A549 treated with CORT108297 at 1 μM for 4 hours (cell line): Measurements from ENCODE around the gene ABCA2. TPM values are rescaled to one million over a fixed set of nuclear protein-coding genes. Genes with fewer than 3 reads are reported as not detected.

ENCODE experiments used
- total RNA-seq: library from RNA; stranded (reverse); fragments of 200-300 nt; extraction: Qiagen RNA extraction; gene quantifications from 5 replicates; pipeline ENCODE4 v1.2.3, GENCODE V29; 2022

The ABCA2 gene, protein sequence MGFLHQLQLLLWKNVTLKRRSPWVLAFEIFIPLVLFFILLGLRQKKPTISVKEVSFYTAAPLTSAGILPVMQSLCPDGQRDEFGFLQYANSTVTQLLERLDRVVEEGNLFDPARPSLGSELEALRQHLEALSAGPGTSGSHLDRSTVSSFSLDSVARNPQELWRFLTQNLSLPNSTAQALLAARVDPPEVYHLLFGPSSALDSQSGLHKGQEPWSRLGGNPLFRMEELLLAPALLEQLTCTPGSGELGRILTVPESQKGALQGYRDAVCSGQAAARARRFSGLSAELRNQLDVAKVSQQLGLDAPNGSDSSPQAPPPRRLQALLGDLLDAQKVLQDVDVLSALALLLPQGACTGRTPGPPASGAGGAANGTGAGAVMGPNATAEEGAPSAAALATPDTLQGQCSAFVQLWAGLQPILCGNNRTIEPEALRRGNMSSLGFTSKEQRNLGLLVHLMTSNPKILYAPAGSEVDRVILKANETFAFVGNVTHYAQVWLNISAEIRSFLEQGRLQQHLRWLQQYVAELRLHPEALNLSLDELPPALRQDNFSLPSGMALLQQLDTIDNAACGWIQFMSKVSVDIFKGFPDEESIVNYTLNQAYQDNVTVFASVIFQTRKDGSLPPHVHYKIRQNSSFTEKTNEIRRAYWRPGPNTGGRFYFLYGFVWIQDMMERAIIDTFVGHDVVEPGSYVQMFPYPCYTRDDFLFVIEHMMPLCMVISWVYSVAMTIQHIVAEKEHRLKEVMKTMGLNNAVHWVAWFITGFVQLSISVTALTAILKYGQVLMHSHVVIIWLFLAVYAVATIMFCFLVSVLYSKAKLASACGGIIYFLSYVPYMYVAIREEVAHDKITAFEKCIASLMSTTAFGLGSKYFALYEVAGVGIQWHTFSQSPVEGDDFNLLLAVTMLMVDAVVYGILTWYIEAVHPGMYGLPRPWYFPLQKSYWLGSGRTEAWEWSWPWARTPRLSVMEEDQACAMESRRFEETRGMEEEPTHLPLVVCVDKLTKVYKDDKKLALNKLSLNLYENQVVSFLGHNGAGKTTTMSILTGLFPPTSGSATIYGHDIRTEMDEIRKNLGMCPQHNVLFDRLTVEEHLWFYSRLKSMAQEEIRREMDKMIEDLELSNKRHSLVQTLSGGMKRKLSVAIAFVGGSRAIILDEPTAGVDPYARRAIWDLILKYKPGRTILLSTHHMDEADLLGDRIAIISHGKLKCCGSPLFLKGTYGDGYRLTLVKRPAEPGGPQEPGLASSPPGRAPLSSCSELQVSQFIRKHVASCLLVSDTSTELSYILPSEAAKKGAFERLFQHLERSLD (N-terminal part only)
- 20.4 to 30.4 TPM (median 27.8 TPM) in 5 replicates for total RNA-seq

DNA sequence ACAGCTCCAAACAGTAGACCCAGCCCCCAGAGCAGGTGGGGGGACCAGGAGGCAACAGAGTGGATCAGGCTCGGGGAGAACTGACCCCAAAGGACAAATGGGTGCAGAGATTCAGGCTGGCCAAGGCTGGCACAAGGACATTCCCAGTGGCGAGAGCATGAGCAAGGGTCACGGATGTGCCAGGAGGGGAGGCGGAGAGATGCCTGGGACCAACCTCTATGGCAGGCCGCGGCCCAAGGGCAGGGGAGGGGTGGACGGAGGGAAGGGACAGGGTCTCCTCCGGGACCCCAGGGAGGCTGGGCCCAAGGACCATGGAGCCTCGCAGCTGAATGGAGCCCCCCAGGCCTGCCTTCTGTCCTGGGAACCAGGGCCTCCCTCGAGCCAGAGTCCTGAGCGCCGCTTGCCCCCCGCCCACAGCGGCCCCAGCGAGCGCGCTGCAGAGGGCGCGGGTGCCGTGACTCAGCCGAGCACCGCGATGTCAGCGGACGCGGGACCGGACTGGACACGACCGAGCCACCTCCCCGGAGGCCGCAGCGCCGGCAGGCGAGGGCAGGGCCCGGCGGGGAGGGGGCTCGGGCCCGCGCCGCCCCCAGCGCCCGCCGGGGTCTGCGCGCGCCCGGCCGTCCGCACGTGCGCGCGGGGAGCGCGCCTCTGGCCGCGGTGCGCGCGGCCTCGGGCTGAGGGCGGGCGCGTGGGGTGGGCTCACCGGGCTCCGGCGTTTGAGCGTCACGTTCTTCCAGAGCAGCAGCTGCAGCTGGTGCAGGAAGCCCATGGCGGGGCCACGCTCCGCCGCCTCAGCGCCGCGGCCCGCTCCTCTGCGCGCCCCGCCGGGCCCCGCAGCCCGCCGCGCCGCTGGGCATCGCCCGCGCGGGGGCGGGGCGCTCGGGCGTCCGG is at the start of gene ABCA2:
TSS of gene ABCA2 (minus strand) at position 869 of the 894 bp plus-strand sequence. CDS start at position 772, 97 bp downstream.

DNA sequence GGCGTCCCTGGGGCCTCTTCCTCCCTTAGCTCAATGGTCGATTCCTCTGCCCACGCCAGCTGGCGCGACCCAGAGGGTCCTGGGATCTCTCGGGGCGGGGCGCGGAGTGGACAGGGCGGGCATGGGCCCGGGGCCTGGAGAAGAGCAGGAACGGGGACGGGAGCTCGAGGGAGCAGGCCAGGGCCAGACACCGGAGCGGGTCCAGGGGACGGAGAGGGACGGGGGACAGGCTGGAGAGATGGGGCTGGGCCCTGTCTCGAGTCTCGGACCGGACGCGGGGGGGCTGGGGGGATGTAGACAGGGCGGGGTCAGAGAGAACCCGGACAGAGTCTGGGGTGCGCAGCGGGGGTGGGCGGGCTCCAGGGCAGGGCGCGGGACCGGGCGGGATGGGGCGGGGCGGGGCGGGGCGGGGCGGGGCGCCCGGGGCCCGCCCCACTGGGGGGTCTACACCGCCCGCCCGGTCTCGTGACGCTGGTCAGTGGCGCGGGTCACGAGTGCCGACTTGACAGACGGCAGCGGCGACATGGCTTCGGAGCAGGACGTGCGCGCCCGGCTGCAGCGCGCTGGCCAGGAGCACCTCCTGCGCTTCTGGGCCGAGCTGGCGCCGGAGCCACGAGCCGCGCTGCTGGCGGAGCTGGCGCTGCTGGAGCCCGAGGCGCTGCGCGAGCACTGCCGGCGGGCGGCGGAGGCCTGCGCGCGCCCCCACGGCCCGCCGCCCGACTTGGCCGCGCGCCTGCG is 49.1 kb upstream of the ABCA2 start, which contains the start of gene UAP1L1:
TSS of gene UAP1L1 (plus strand) at position 508 of the 738 bp plus-strand sequence. CDS start at position 524, 16 bp downstream.

DNA sequence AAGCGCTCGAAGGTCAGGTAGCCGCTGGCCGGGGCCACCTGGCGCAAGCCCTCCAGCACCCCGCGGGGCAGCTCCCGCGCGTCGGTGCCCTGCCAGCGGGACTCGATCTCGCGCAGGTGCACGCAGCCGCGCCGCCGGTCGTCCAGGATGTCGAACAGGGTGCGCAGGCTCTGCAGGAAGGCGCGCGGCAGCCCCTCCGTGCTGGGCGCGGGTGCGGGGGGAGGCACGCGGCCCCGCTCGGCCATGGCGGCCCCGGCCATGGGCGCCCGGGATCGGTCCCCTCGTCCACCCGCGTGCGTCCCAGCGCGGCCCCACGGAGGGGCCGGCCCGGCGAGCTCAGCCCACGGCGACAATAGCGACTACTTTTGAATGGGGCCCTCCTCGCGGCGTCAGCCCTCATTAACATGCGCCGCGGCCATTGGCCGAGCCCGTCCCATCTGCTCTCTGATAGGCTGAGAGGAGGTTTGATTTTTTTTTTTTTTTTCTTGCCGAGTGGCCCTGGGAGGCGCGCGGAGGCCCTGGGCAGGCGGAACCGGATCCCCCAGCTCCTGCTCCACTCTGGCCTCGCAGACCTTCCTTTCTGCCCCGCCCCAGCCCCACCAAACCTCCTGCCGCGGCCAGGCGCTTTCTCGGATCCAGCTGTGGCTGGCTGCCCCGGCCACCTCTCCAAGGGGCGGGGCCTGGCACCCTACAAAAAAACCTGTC is 42.3 kb upstream of the ABCA2 start, which contains the start of gene SAPCD2:
TSS of gene SAPCD2 (minus strand) at position 357 of the 705 bp plus-strand sequence. CDS start at position 260, 97 bp downstream.

DNA sequence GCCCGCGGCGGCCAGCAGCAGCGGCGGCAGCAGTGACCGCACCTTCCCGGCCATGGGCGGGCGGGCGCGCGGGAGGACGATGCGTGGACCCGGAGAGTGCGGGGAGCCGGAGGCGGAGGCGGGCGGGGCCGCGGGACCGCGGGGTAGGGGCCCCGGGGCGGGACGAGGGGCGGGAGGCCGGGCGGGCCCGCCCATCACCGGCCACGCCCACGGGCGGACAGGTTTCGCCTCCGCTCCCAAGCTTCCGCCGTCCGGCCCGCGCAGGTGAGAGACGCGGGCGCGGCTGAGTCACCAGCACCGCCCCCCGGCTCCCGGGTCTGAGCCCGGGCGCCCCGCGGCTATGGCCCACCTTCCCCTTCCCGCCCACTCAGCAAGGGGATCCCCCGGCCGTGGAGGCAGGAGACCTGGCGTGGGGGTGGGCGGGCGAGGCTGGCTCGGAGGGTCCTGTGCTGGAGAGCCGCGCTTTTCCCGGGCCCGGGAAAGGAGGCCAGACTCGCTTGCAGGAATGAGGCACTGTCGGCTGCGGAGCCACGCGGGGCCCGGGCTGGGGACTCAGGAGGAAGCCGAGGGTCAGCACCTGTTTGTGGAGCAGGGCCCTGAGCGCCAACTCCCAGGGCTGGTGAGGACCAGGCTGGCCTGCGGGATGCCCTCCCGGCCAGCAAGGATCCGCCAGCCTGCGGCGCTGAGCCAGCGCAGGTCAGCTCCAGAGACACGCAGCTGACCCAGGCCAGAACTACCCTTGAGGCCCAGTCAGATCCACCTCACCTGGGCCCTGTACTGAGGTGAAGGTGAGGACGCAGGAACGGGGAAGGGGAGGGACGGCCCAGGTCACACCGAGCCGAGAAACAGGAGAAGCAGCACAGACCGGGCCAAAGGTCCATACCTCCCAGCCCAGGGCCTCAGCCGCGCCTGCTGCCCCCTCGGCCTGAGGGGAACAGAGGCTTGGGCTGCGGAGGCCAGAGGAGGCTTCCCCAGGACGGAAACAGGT is 26.2 kb upstream of the ABCA2 start, which contains the start of gene ENTPD2:
TSS of gene ENTPD2 (minus strand) at position 118 of the 988 bp plus-strand sequence. CDS start at position 54, 64 bp downstream.

DNA sequence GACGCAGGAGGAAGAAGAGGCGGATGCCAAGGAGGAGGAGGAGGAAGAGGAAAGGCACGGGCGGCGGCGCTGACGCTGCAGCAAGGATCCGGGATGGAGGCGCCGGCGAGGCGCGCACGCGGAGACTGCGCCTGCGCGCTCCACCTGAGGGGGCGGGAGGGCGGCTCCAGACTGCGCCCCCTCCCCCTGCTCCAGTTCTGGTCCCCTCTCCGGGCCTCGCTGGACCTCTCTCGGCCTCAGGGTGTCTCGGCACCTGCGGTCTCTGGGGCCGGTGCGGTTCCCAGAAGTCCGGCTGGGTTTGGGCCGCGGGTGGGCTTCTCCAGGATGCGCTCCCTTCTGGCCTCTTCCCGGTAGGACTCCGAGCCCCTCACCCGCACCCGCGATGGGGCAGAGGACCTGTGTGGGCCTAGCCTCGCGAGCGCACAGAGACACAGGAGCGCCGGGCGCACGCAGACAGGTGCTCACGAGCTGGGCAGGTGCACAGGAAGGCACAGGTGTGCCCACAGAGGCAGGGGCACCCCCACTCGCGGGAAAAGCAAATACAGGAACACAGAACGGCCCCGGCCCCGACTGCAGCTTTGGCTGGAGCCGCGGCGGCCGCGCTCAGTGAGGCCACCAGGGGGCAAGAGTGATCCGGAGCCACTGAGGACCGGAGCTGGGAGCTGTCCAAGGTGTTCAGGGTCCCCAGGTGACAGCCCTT is 18.2 kb upstream of the ABCA2 start, which contains the start of gene NPDC1:
TSS of gene NPDC1 (minus strand) at position 90 of the 700 bp plus-strand sequence. CDS start 188 bp downstream, outside the sequence.

DNA sequence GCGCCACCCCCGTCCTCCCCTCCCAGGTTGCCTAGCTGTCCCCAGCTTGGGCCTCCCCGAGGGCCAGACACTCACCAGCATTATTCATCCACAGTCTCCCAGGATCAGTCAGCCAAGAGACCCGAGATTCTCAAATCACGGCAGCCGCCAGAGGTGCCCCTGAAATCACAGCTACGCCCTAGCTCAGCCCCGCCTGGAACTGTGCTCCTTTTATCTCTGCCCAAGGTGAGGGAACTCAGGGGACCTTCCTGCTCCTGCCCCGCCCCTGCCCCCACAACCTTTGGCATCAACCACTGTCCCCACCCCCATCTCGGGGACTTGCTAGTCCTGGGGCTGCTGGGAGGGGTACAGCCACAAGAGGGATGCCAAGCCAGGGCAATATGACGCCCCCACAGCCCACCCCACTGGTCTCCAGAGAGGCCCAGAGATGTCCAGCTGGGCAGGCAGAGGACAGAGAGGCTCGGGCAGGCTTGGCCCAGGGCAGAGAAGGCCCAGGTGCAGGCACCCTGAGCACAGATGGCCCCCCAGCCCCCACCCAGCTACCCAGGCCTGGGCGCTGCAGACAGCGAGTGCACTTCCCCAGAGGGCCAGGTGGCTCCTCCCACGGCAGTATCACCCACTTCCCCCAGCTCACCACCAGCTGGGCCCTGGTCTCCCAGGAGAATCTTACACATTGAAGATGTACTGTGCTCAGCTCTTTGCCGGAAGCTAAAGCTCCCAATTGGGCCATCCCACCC is 4.0 kb upstream of the ABCA2 start, which contains the start of gene FUT7:
TSS of gene FUT7 (minus strand) at position 185 of the 737 bp plus-strand sequence. CDS start at position 88, 97 bp downstream.

DNA sequence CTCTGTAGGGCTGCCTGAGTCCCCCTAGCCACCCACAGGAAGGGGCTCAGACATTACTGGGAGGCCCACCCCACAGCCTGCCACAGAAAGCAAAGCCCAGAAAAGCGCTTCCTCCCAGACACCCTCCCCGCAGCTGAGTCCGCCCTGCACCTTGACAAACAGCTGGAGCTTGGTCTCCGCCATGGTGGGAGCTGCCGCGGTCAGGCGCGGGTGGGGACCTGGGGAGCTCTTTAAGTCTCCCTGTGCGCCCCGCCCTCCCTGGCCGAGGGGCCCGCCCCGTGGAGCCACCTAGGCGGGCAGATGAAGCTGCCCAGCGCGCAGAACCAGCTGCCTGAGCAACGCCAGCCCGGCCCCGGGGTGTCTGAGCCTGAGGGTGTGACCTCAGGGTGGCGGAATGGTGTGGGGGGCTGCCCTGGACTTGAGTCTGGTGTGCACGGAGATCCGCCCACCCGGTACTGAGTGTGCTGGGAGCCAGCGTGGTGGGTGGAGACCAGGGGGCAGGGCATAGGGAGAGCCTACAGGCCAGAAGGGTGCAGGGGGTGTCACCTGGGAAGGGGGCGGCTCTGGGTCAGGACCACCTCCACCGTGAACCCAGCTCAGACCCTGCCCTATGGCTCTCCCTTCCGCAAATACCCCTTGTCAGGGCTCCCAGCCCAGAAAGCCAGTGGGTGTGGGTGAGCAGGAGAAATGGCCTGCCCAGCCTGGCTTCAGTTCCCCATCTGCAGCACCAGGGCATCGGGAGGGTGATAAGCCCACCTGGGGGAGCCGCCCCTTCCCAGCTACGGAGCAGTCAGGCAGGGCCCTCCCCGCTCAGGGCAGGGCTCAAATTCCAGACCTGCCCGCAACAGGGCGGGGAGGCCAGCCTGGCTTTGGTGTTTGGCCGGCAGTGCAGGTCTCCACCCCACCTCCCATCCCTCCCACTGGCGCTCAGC is 31.4 kb downstream of the ABCA2 start, which contains the start of gene CLIC3:
TSS of gene CLIC3 (minus strand) at position 208 of the 932 bp plus-strand sequence. CDS start at position 183, 25 bp downstream.

DNA sequence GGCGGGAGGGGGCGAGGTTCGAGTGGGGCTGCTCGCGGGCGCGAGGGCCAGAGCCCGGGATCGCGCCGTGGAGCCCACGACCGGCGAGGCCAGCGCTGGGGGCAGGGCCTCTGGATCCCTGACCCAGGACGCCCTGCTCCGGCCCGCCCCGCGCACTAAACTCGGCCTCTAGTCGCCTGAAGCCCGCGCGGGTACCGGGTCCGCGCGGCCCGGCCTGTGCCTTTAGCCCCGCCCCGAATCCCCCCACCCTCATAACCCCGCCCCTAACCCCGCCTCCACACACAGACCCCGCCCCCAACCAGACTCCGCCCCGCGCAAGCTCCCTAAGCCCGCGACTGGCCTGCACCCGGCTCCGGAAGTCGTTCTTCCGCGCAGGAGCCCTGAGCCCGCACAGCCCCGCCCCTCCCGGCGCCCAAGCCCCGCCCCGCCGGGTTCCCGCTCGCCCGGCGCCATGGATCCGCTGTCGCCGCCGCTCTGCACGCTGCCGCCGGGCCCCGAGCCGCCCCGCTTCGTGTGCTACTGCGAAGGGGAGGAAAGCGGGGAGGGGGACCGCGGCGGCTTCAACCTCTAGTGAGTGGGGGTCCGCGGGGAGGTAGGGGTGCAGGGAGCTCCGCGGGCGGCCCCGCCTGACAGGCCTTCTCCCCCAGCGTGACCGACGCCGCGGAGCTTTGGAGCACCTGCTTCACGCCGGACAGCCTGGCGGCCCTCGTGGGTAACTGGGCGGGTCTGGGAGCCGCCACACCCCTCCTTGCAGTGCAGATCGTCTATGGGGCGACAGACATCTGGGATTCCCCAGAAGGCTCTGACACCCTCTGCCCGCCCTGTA is 35.8 kb downstream of the ABCA2 start, which contains the start of gene PAXX:
TSS of gene PAXX (plus strand) at position 430 of the 826 bp plus-strand sequence. CDS start at position 452, 22 bp downstream.

DNA sequence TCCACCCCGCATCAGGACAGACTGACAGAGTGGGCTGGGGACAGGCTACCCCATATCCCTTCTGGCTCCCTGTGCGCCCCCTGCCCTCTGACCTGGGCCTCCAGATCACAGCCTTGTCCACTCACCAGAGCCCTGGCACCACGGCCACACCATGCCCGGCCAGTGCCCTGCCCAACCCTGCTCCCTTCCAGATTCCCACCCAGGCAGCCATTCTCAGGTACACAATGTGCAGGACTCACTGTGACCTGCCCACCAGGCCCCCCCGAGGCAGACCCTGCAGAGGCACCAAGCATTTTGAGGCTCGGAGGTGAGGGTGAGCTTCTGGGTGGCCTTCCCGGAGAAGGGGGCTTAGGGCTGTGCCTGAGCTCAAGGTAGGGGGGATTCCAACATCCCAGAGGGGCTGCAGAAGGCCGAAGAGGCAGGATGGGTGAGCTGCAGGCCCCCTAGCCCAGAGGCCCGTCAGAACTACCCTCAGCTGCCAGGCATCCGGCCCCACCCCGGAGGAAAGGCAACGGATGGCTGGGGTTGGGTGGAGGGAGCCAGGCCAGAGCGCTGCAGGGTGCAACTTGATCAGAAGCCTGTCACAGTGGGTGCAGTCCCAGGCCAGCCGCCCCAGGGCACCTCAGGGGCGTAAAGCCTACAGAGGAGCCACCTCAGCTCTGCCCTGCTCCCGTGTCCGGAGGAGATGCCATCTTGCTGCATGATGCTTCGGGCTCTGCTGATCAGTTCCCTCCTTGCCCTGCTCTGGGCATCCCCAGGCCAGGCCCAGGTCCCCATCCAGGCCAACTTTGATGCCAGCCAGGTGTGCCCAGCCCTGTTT is 45.6 kb downstream of the ABCA2 start, which contains the start of gene LCNL1:
TSS of gene LCNL1 (plus strand) at position 762 of the 820 bp plus-strand sequence. CDS start 594 bp downstream, outside the sequence.

DNA sequence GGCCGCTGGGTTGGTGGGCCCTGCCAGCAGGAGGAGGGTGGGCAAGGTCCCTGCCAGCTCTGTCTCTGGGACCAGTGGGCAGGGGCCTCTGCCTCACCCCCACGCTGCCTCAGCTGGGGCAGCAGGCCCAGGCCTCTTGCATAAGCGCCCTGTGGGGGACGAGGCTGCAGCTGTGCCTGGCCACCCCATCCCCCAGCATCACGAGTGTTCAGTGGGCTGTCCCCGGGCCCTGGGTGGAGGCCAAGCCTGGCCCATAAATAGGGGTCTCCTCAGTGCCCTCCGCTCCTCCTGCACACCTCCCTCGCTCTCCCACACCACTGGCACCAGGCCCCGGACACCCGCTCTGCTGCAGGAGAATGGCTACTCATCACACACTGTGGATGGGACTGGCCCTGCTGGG is 50.8 kb downstream of the ABCA2 start, which contains the start of gene PTGDS:
TSS of gene PTGDS (plus strand) at position 282 of the 400 bp plus-strand sequence. CDS start at position 357, 75 bp downstream.

